Astrocyte of the spinal cord (primary cell): ENCODE measurements around the gene MGAT5B.
"Not testable (repeated sequence)": the region's sequence is repeated elsewhere in the genome, so short reads cannot be mapped to it uniquely, and the experiment has no call there.

ENCODE experiments used
- DNase-seq: peaks from one replicate; pipeline ENCODE4 v3.0.0; 2011; ENCODE audit warnings: low read depth, low spot score
- H3K4me3 ChIP-seq: 2 replicates; pipeline ENCODE4 v1.5.1; 2011; ENCODE audit warnings: low read depth, mild to moderate bottlenecking, low read length, moderate library complexity
- CTCF ChIP-seq: IDR thresholded peaks from 2 replicates; pipeline ENCODE4 v1.5.1; 2012; ENCODE audit warnings: low read depth, mild to moderate bottlenecking, low read length, inconsistent platforms
- in situ Hi-C: cut with HindIII; loops from 2 replicates; pipeline ENCODE4 v1.10.0; 2017; ENCODE audit warnings: low sequenced_read_pairs

The MGAT5B gene

GRCh38 chr17:76847031-76847430, 21.2 kb upstream of the MGAT5B start:
- no peak overlapping the region for H3K4me3 ChIP-seq
- no peak for DNase-seq
- in situ Hi-C loops: no loop called here
- TF ChIP-seq CTCF: no peak

DNA sequence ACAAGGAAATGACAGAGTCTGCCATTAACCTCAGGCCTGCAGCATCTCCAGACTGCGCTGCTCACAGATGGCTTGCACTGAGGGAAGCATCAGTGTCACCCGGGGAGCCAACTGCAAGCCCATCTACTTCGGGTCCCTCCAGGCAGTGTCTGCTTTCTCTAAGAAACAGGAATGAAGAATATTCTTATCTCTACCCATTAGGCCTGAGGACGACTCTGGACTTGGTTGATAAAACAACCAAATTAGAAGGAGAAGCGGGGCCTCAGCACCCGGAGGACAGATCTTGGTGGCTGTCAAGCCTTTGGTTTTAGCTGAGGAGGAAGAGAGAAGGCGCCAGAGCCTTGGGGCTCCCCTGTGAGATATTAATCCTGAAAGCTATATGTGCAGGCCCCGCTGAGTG, 19.5 kb upstream of the MGAT5B start:
- DNase-seq: no peak
- no peak overlapping the region for H3K4me3 ChIP-seq
- in situ Hi-C loops: no loop called here
- TF ChIP-seq CTCF: no peak

DNA sequence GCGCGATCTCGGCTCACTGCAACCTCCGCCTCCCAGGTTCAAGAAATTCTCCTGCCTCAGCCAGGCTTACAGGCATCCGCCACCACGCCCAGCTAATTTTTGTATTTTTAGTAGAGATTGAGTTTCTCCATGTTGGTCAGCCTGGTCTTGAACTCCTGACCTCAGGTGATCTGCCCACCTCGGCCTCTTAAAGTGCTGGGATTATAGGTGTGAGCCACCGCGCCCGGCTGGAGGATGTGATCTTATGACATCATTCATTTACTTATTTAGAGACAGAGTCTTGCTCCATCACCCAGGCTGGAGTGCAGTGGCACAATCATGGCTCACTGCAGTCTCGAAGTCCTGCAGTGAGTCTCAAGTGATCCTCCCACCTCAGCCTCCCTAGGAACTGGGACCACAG, 19.0 kb upstream of the MGAT5B start:
- DNase-seq, H3K4me3 ChIP-seq, in situ Hi-C loops: not testable (repeated sequence)

DNA sequence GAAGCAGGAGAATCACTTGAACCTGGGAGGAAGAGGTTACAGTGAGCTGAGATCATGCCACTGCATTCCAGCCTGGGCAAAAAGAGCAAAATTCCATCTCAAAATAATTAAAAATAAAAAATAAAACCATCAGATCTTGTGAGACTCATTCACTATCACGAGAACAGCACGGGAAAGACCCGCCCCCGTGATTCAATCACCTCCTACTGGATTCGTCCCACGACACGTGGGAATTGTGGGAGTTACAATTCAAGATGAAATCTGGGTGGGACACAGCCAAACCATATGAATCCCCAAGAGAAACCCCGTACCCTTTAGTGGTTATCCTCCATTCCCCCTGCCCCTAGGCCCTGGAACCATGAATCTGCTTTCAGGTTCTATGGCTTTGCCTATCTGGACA, 15.4 kb upstream of the MGAT5B start:
- TF ChIP-seq CTCF: no peak
- in situ Hi-C loops: no loop called here
- no peak overlapping the region for H3K4me3 ChIP-seq
- no peak for DNase-seq

GRCh38 chr17:76855105-76855504, 13.1 kb upstream of the MGAT5B start:
- no peak overlapping the region for H3K4me3 ChIP-seq
- in situ Hi-C loops: no loop called here
- no peak for TF ChIP-seq CTCF
- no peak for DNase-seq

DNA sequence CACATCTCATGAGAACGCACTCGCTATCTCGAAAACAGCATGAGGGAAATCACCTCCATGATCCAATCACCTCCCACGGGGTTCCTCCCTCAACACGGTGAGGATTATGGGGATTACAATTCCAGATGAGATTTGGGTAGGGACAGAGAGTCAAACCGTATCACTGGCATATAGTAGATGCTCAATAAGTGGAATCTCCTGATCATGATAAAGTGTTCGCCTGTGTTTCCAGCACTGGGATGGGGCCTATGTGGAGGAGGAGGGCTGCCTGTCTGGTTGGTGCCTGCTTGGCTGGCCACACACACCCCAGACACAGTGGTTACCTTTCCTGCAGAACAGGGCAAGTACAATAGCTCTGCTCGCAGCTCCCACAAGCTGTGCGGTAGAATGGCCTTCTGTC, 6.1 kb upstream of the MGAT5B start:
- no peak overlapping the region for H3K4me3 ChIP-seq
- in situ Hi-C loops: no loop called here
- TF ChIP-seq CTCF: no peak
- no peak for DNase-seq

- in situ Hi-C loops: no loop called here
- H3K4me3 ChIP-seq: no peak overlapping the region
- no peak for DNase-seq
- no peak for TF ChIP-seq CTCF
These were observed 5.7 kb upstream of the MGAT5B start for GRCh38 chr17:76862494-76862893.
